HEK293 (cell line): ENCODE measurements around the gene KLHDC10.
"Not testable (repeated sequence)": the region's sequence is repeated elsewhere in the genome, so short reads cannot be mapped to it uniquely, and the experiment has no call there.

Experiments
- CTCF ChIA-PET: fragments of 350-600 bp; formaldehyde crosslinking; extraction: SDS; loops from one replicate; lab custom pipeline; 2021; ENCODE audit warnings: antibody characterized with exemption; lab: Yijun Ruan, JAX
- POLR2A ChIA-PET: fragments of 300-600 bp; formaldehyde crosslinking; extraction: SDS; loops from one replicate; lab custom pipeline; 2020; ENCODE audit warnings: antibody characterized with exemption, inconsistent platforms; lab: Yijun Ruan, JAX
- H3K27ac ChIP-seq: fragments of 200-500 bp; sonication (Bioruptor generic); 2 replicates; pipeline ENCODE4 v1.5.1; 2014; ENCODE audit warnings: low read depth, low read length, control low read depth, inconsistent platforms; ENCODE audit errors: extremely low read depth
- H3K36me3 ChIP-seq, 2 experiments: fragments of 200-500 bp in 1 of 2; sonication (Bioruptor generic) in 1 of 2; 1 replicate in 1 of 2; 2 replicates in 1 of 2; pipeline ENCODE4 v1.5.1; 2014 to 2017; ENCODE audit warnings: inconsistent platforms in 2 of 2, low read length in 2 of 2; ENCODE audit not compliant: control insufficient read depth in 2 of 2, insufficient read depth in 1 of 2
- H3K4me1 ChIP-seq: fragments of 200-500 bp; sonication (Bioruptor generic); 2 replicates; pipeline ENCODE4 v1.5.1; 2014; ENCODE audit warnings: mild to moderate bottlenecking, low read length, inconsistent platforms; ENCODE audit not compliant: control insufficient read depth, insufficient read depth
- H3K4me3 ChIP-seq: 2 replicates; pipeline ENCODE4 v1.5.1; 2011; ENCODE audit warnings: low read depth, mild to moderate bottlenecking, control low read depth, low read length, moderate library complexity
- H3K9me3 ChIP-seq: fragments of 200-500 bp; sonication (Bioruptor generic); 2 replicates; pipeline ENCODE4 v1.5.1; 2014; ENCODE audit warnings: low read depth, low read length, inconsistent platforms; ENCODE audit not compliant: control insufficient read depth, insufficient read depth
- HOXA7 ChIP-seq: sonication (generic); formaldehyde crosslinking; IDR thresholded peaks from 2 replicates; pipeline ENCODE4 v1.8.1; 2022; ENCODE audit warnings: missing genetic modification reagents, borderline replicate concordance
- HOXD13 ChIP-seq: sonication (generic); formaldehyde crosslinking; IDR thresholded peaks from 2 replicates; pipeline ENCODE4 v1.8.0; 2022; ENCODE audit warnings: missing genetic modification reagents, borderline replicate concordance
- KLF16 ChIP-seq: fragments of 450-650 bp; formaldehyde crosslinking; IDR thresholded peaks from 2 replicates; pipeline ENCODE4 v1.5.1; 2017; ENCODE audit warnings: missing biosample characterization, missing genetic modification characterization
- MZF1 ChIP-seq: fragments of 450-650 bp; formaldehyde crosslinking; IDR thresholded peaks from 2 replicates; pipeline ENCODE4 v1.5.1; 2017; ENCODE audit warnings: missing biosample characterization, missing genetic modification characterization, borderline replicate concordance
- OVOL3 ChIP-seq: fragments of 450-650 bp; formaldehyde crosslinking; IDR thresholded peaks from 2 replicates; pipeline ENCODE4 v1.5.1; 2016; ENCODE audit warnings: missing biosample characterization, missing genetic modification characterization
- SETDB1 ChIP-seq: IDR thresholded peaks from one replicate; pipeline ENCODE4 v1.6.1; 2017; ENCODE audit warnings: mild to moderate bottlenecking, low read length, moderate library complexity, mixed read lengths; ENCODE audit not compliant: insufficient read length
- YY2 ChIP-seq: fragments of 450-650 bp; formaldehyde crosslinking; IDR thresholded peaks from 2 replicates; pipeline ENCODE4 v1.5.1; 2016; ENCODE audit warnings: missing biosample characterization, missing genetic modification characterization
- ZBTB21 ChIP-seq: fragments of 450-650 bp; formaldehyde crosslinking; IDR thresholded peaks from 2 replicates; pipeline ENCODE4 v1.5.1; 2017; ENCODE audit warnings: missing biosample characterization, missing genetic modification characterization
- ZBTB8A ChIP-seq: fragments of 450-650 bp; formaldehyde crosslinking; IDR thresholded peaks from 2 replicates; pipeline ENCODE4 v1.5.1; 2016; ENCODE audit warnings: missing biosample characterization, missing genetic modification characterization
- ZNF121 ChIP-seq: fragments of 450-650 bp; formaldehyde crosslinking; IDR thresholded peaks from 2 replicates; pipeline ENCODE4 v1.5.1; 2016; ENCODE audit warnings: missing biosample characterization, missing genetic modification characterization
- ZNF2 ChIP-seq: fragments of 450-650 bp; formaldehyde crosslinking; IDR thresholded peaks from 2 replicates; pipeline ENCODE4 v1.5.1; 2016; ENCODE audit warnings: missing biosample characterization, missing genetic modification characterization
- ZNF221 ChIP-seq: fragments of 450-650 bp; formaldehyde crosslinking; IDR thresholded peaks from 2 replicates; pipeline ENCODE4 v1.5.1; 2017; ENCODE audit warnings: missing biosample characterization, missing genetic modification characterization, borderline replicate concordance
- ZNF280C ChIP-seq: fragments of 450-650 bp; formaldehyde crosslinking; IDR thresholded peaks from 2 replicates; pipeline ENCODE4 v1.5.1; 2016; ENCODE audit warnings: missing biosample characterization, missing genetic modification characterization
- ZNF354C ChIP-seq: fragments of 450-650 bp; formaldehyde crosslinking; IDR thresholded peaks from 2 replicates; pipeline ENCODE4 v1.5.1; 2016; ENCODE audit warnings: missing biosample characterization, missing genetic modification characterization, low read depth, borderline replicate concordance
- ZNF394 ChIP-seq: fragments of 450-650 bp; formaldehyde crosslinking; IDR thresholded peaks from 2 replicates; pipeline ENCODE4 v1.5.1; 2016; ENCODE audit warnings: missing biosample characterization, missing genetic modification characterization, mild to moderate bottlenecking, moderate library complexity, borderline replicate concordance
- ZNF423 ChIP-seq: fragments of 450-650 bp; formaldehyde crosslinking; IDR thresholded peaks from 2 replicates; pipeline ENCODE4 v1.5.1; 2016; ENCODE audit warnings: missing biosample characterization, missing genetic modification characterization
- ZNF426 ChIP-seq: fragments of 450-650 bp; formaldehyde crosslinking; IDR thresholded peaks from 2 replicates; pipeline ENCODE4 v1.5.1; 2017; ENCODE audit warnings: missing biosample characterization, missing genetic modification characterization, mild to moderate bottlenecking, inconsistent platforms, moderate library complexity
- ZNF548 ChIP-seq: fragments of 450-650 bp; formaldehyde crosslinking; IDR thresholded peaks from 2 replicates; pipeline ENCODE4 v1.5.1; 2016; ENCODE audit warnings: missing biosample characterization, missing genetic modification characterization
- ZNF560 ChIP-seq: fragments of 450-650 bp; formaldehyde crosslinking; IDR thresholded peaks from 2 replicates; pipeline ENCODE4 v1.5.1; 2017; ENCODE audit warnings: missing biosample characterization, missing genetic modification characterization, borderline replicate concordance
- ZNF610 ChIP-seq: fragments of 450-650 bp; formaldehyde crosslinking; IDR thresholded peaks from 2 replicates; pipeline ENCODE4 v1.5.1; 2016; ENCODE audit warnings: missing biosample characterization, missing genetic modification characterization, borderline replicate concordance
- ZNF629 ChIP-seq: fragments of 450-650 bp; formaldehyde crosslinking; IDR thresholded peaks from 2 replicates; pipeline ENCODE4 v1.5.1; 2017; ENCODE audit warnings: missing biosample characterization, missing genetic modification characterization
- ZNF670 ChIP-seq: fragments of 450-650 bp; formaldehyde crosslinking; IDR thresholded peaks from 2 replicates; pipeline ENCODE4 v1.5.1; 2016; ENCODE audit warnings: missing biosample characterization, missing genetic modification characterization, low read depth
- ZNF768 ChIP-seq: fragments of 450-650 bp; formaldehyde crosslinking; IDR thresholded peaks from 2 replicates; pipeline ENCODE4 v1.5.1; 2018; ENCODE audit warnings: missing biosample characterization, mild to moderate bottlenecking, missing genetic modification characterization
- ZNF791 ChIP-seq: fragments of 450-650 bp; formaldehyde crosslinking; IDR thresholded peaks from 2 replicates; pipeline ENCODE4 v1.5.1; 2016; ENCODE audit warnings: missing biosample characterization, missing genetic modification characterization
- TF ChIP-seq, protein P1 (sequence below): fragments of 450-650 bp; formaldehyde crosslinking; IDR thresholded peaks from 2 replicates; pipeline ENCODE4; 2016; ENCODE audit warnings: missing biosample characterization, missing genetic modification characterization
- TF ChIP-seq, protein P2 (sequence below): fragments of 450-650 bp; formaldehyde crosslinking; IDR thresholded peaks from 2 replicates; pipeline ENCODE4 v1.5.1; 2016; ENCODE audit warnings: missing biosample characterization, missing genetic modification characterization

Gene KLHDC10

DNA sequence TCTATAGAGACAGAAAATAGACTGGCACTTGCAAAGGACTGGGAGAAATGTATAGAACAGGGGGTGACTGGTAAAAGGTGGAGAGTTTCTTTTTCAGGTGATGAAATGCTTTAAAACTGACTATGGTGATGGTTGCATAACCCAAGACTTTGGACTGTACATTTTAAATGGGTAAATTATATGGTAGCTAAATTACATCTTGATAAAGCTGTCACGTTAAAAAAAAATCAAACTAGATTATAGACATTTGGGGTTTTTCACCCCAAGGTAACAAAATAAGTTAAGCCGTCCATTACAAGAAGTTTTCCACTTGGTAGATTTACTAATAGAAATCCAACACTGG lies 110.9 kb downstream of the KLHDC10 start (continued):
- TF ChIP-seq ZNF791 (no peak), ZBTB21 (tag by site-specific recombination) (no peak), ZNF768 (no peak), ZNF2 (tag by site-specific recombination) (no peak), ZNF426 (tag by site-specific recombination) (no peak)
- TF ChIP-seq, protein P1, sequence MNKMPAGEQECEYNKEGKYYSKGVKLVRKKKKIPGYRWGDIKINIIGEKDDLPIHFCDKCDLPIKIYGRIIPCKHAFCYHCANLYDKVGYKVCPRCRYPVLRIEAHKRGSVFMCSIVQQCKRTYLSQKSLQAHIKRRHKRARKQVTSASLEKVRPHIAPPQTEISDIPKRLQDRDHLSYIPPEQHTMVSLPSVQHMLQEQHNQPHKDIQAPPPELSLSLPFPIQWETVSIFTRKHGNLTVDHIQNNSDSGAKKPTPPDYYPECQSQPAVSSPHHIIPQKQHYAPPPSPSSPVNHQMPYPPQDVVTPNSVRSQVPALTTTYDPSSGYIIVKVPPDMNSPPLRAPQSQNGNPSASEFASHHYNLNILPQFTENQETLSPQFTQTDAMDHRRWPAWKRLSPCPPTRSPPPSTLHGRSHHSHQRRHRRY (tag by site-specific recombination), result no peak

- peaks cover 39 to 53% of the 10 kb centered on the region in 2 experiments for H3K36me3 ChIP-seq
- no peak overlapping the region for H3K4me3 ChIP-seq
- H3K4me1 ChIP-seq, result no peaks in the 10 kb centered on the region
- TF ChIP-seq ZNF354C (tag by site-specific recombination), result no peak
- TF ChIP-seq ZNF560 (tag by site-specific recombination), result no peak
- TF ChIP-seq MZF1 (tag by site-specific recombination), result no peak
- no peak for TF ChIP-seq ZBTB8A
- TF ChIP-seq OVOL3 (tag by site-specific recombination), result no peak
- TF ChIP-seq HOXD13, result no peak
- no peak for TF ChIP-seq HOXA7
- no peak for TF ChIP-seq ZNF548 (tag by site-specific recombination)
- TF ChIP-seq, protein P2, sequence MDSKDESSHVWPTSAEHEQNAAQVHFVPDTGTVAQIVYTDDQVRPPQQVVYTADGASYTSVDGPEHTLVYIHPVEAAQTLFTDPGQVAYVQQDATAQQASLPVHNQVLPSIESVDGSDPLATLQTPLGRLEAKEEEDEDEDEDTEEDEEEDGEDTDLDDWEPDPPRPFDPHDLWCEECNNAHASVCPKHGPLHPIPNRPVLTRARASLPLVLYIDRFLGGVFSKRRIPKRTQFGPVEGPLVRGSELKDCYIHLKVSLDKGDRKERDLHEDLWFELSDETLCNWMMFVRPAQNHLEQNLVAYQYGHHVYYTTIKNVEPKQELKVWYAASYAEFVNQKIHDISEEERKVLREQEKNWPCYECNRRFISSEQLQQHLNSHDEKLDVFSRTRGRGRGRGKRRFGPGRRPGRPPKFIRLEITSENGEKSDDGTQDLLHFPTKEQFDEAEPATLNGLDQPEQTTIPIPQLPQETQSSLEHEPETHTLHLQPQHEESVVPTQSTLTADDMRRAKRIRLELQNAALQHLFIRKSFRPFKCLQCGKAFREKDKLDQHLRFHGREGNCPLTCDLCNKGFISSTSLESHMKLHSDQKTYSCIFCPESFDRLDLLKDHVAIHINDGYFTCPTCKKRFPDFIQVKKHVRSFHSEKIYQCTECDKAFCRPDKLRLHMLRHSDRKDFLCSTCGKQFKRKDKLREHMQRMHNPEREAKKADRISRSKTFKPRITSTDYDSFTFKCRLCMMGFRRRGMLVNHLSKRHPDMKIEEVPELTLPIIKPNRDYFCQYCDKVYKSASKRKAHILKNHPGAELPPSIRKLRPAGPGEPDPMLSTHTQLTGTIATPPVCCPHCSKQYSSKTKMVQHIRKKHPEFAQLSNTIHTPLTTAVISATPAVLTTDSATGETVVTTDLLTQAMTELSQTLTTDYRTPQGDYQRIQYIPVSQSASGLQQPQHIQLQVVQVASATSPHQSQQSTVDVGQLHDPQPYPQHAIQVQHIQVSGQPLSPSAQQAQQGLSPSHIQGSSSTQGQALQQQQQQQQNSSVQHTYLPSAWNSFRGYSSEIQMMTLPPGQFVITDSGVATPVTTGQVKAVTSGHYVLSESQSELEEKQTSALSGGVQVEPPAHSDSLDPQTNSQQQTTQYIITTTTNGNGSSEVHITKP (tag by site-specific recombination), result no peak
- TF ChIP-seq ZNF280C, result no peak
- no peak for TF ChIP-seq ZNF221 (tag by site-specific recombination)
- no peak for TF ChIP-seq ZNF121 (tag by site-specific recombination)
- TF ChIP-seq ZNF670, result no peak
- no peak for TF ChIP-seq ZNF629 (tag by site-specific recombination)
- TF ChIP-seq YY2, result no peak
- no peak for TF ChIP-seq ZNF610 (tag by site-specific recombination)
- TF ChIP-seq SETDB1, result no peak
- no peak for TF ChIP-seq ZNF394 (tag by site-specific recombination)
- no peak for TF ChIP-seq KLF16
- no peak for TF ChIP-seq ZNF423 (tag by site-specific recombination)
- TF ChIP-seq, all 188 proteins: peak for 0
- ChIA-PET POLR2A (no interaction called here), CTCF (no interaction called here)
- Histone ChIP-seq H3K27ac (no peak overlapping the region), H3K9me3 (no peaks in the 10 kb centered on the region)
Measured at GRCh38 chr7:130182990-130183389, 112.7 kb downstream of the KLHDC10 start.

DNA sequence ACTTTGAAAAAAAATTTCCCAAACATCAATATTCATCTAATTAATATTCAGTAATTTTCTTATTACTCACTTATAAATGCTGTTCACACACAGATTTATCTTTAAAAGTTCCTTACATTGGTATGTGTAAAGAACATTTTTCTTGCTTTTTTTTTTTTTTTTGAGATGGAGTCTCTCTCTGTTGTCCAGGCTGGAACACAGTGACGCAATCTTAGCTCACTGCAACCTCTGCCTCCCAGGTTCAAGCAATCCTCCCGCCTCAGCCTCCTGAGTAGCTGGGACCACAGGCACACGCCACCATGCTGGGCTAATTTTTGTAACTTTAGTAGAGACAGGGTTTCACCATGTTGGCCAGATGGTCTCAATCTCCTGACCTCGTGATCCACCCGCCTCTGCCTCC lies 114.0 kb downstream of the KLHDC10 start:
- CTCF ChIA-PET, H3K27ac ChIP-seq, POLR2A ChIA-PET, H3K9me3 ChIP-seq, H3K4me1 ChIP-seq, H3K4me3 ChIP-seq: not testable (repeated sequence)
- peaks cover 34 to 44% of the 10 kb centered on the region in 2 experiments for H3K36me3 ChIP-seq
